Hepatocyte (in vitro differentiated cells): ENCODE results near the gene ABLIM1. TPM values are rescaled to one million over a fixed set of nuclear protein-coding genes. Genes with fewer than 3 reads are reported as not detected.
A peak's percentile ranks its signal among the peaks of the same experiment; 100 is the strongest.

Experiments used
- DNase-seq: peaks from one replicate; pipeline ENCODE4 v3.0.0-alpha.2; 2016; ENCODE audit warnings: low spot score
- H2AFZ ChIP-seq: fragments of 200-600 bp; sonication (generic); 2 replicates; pipeline ENCODE4 v1.6.0; 2016; ENCODE audit warnings: antibody characterized with exemption, mild to moderate bottlenecking
- H3K27ac ChIP-seq: fragments of 200-600 bp; sonication (generic); 2 replicates; pipeline ENCODE4 v1.5.1; 2016; ENCODE audit warnings: mild to moderate bottlenecking
- H3K27me3 ChIP-seq: fragments of 200-600 bp; sonication (generic); 2 replicates; pipeline ENCODE4 v1.6.1; 2016
- H3K36me3 ChIP-seq: fragments of 200-600 bp; sonication (generic); replicated peaks from 2 replicates; pipeline ENCODE4 v1.5.1; 2016; ENCODE audit warnings: low read depth; ENCODE audit not compliant: insufficient read depth
- H3K4me1 ChIP-seq: fragments of 200-600 bp; sonication (generic); 2 replicates; pipeline ENCODE4 v1.5.1; 2016; ENCODE audit warnings: mild to moderate bottlenecking, moderate library complexity; ENCODE audit not compliant: insufficient read depth
- H3K4me2 ChIP-seq: fragments of 200-600 bp; sonication (generic); 2 replicates; pipeline ENCODE4 v1.6.0; 2016
- H3K4me3 ChIP-seq: fragments of 200-600 bp; sonication (generic); 2 replicates; pipeline ENCODE4 v1.5.1; 2016; ENCODE audit warnings: mild to moderate bottlenecking
- H3K79me2 ChIP-seq: fragments of 200-600 bp; sonication (generic); 2 replicates; pipeline ENCODE4 v1.6.0; 2017; ENCODE audit warnings: mild to moderate bottlenecking
- H3K9me2 ChIP-seq: fragments of 200-600 bp; sonication (generic); replicated peaks from 2 replicates; pipeline ENCODE4 v1.6.0; 2017; ENCODE audit warnings: mild to moderate bottlenecking; ENCODE audit not compliant: insufficient read depth
- H3K9me3 ChIP-seq: fragments of 200-600 bp; sonication (generic); 2 replicates; pipeline ENCODE4 v1.5.1; 2016; ENCODE audit warnings: low read depth, mild to moderate bottlenecking
- H4K20me1 ChIP-seq: fragments of 200-600 bp; sonication (generic); 2 replicates; pipeline ENCODE4 v1.6.0; 2016; ENCODE audit warnings: mild to moderate bottlenecking; ENCODE audit not compliant: insufficient read depth, poor library complexity, severe bottlenecking
- CTCF ChIP-seq: fragments of 200-600 bp; sonication (generic); IDR thresholded peaks from 2 replicates; pipeline ENCODE4 v1.5.1; 2016; ENCODE audit warnings: antibody characterized with exemption, mild to moderate bottlenecking; ENCODE audit not compliant: poor library complexity
- EZH2 ChIP-seq: fragments of 200-600 bp; sonication (generic); IDR thresholded peaks from 2 replicates; pipeline ENCODE4 v1.6.1; 2016; ENCODE audit warnings: antibody characterized with exemption, mild to moderate bottlenecking, borderline replicate concordance
- EZH2phosphoT487 ChIP-seq: fragments of 200-600 bp; sonication (generic); IDR thresholded peaks from one replicate; pipeline ENCODE4 v1.6.1; 2018; ENCODE audit warnings: antibody characterized with exemption, mild to moderate bottlenecking, low read depth, moderate library complexity; ENCODE audit not compliant: unreplicated experiment, severe bottlenecking
- WGBS: methylation state at CpG from one replicate; pipeline ENCODE4 v1.1.6; 2016; ENCODE audit warnings: low lambda C conversion rate; ENCODE audit errors: missing lambda C conversion rate; 5-methylcytosine and 5-hydroxymethylcytosine counted together
- polyA plus RNA-seq: library from polyadenylated mRNA; unstranded; fragments of >200 nt; fragmentation: Nextera tagmentation; extraction: Ambion mirVana; gene quantifications from 2 replicates; pipeline ENCODE4 v1.2.1, GENCODE V29; 2016
- total RNA-seq: library from RNA; depleted of rRNA; stranded (reverse); fragments of >200 nt; gene quantifications from 2 replicates; pipeline ENCODE4 v1.2.3, GENCODE V29; 2014

ABLIM1 gene
- total and polyA plus RNA-seq, 2 experiments from 2014 or later, result 20.8 to 31.6 TPM

- TF ChIP-seq EZH2 (no peak), EZH2phosphoT487 (no peak), CTCF (no peak)
- Histone ChIP-seq H4K20me1 (no peaks in the 10 kb centered on the region), H3K27me3 (no peaks in the 10 kb centered on the region), H3K36me3 (no peaks in the 10 kb centered on the region), H3K9me3 (no peaks in the 10 kb centered on the region), H3K79me2 (peaks cover 8% of the 10 kb centered on the region), H3K4me2 (peak overlapping the region; percentile 18), H3K4me1 (peaks cover 41% of the 10 kb centered on the region), H2AFZ (no peak overlapping the region), H3K27ac (no peak overlapping the region), H3K9me2 (no peaks in the 10 kb centered on the region), H3K4me3 (no peak overlapping the region)
- 84% methylated on average over 9 of the region's 9 CpGs for WGBS
- no peak for DNase-seq
Observed at GRCh38 chr10:114650831-114651230, 7.2 kb downstream of the ABLIM1 start.

- WGBS, result 53% methylated on average over 1 of the region's 1 CpG
- DNase-seq, result no peak
- Histone ChIP-seq H3K79me2 (peaks cover 8% of the 10 kb centered on the region), H2AFZ (no peak overlapping the region), H3K9me2 (no peaks in the 10 kb centered on the region), H3K36me3 (no peaks in the 10 kb centered on the region), H4K20me1 (no peaks in the 10 kb centered on the region), H3K4me1 (peaks cover 39% of the 10 kb centered on the region), H3K27me3 (no peaks in the 10 kb centered on the region), H3K27ac (no peak overlapping the region), H3K9me3 (no peaks in the 10 kb centered on the region), H3K4me3 (no peak overlapping the region), H3K4me2 (peak overlapping the region; percentile 18)
- no peak for TF ChIP-seq EZH2
- TF ChIP-seq EZH2phosphoT487, result no peak
- no peak for TF ChIP-seq CTCF
Observed at GRCh38 chr10:114650266-114650665, 7.8 kb downstream of the ABLIM1 start.

DNA sequence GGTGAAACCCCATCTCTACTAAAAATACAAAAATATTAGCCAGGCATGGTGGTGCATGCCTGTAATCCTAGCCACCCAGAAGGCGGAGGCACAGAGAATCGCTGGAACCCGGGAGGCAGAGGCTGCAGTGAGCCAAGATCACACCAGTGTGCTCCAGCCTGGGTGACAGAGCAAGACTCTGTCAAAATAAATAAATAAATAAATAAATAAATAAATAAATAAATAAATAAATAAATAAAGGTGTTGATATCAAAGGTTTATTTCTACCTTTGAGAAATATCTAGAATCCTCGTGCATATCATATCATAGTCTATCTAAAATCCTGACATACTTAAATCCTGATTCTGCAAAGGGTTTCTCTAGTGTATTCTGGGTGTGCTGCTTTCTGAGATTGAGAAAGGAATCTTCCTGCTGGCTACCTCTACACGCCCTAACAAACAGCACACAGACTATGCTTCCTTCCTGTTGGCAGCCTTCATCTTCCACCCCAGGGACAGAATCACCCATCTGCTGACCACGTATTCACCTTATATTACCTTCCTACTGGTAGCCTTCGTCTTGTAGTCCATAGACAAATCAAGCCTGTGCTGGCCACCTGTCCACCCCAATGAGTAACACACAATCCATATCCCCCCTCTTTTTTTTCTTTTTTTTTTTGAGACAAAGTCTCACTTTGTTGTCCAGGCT is 8.7 kb downstream of the ABLIM1 start:
- Histone ChIP-seq H3K4me1 (peaks cover 30% of the 10 kb centered on the region), H3K27ac (no peak overlapping the region), H3K9me3 (no peaks in the 10 kb centered on the region), H2AFZ (no peak overlapping the region), H3K79me2 (peaks cover 7% of the 10 kb centered on the region), H4K20me1 (no peaks in the 10 kb centered on the region), H3K9me2 (no peaks in the 10 kb centered on the region), H3K27me3 (no peaks in the 10 kb centered on the region), H3K4me2 (no peak overlapping the region), H3K4me3 (no peak overlapping the region), H3K36me3 (no peaks in the 10 kb centered on the region)
- no peak for TF ChIP-seq EZH2phosphoT487
- TF ChIP-seq EZH2, result no peak
- TF ChIP-seq CTCF, result no peak
- DNase-seq, result no peak
- WGBS, result 93% methylated on average over 7 of the region's 7 CpGs
